Fibroblast of mammary gland (primary cell): ENCODE measurements around the gene CACNB2.
"Not testable (repeated sequence)": the region's sequence is repeated elsewhere in the genome, so short reads cannot be mapped to it uniquely, and the experiment has no call there.

Source experiments
- DNase-seq: peaks from one replicate; pipeline ENCODE4 v3.0.0-alpha.2; 2010; ENCODE audit warnings: low read depth
- H3K4me3 ChIP-seq: 2 replicates; pipeline ENCODE4 v1.5.1; 2011; ENCODE audit warnings: low read depth, mild to moderate bottlenecking, low read length, moderate library complexity; ENCODE audit not compliant: control insufficient read depth
- CTCF ChIP-seq: conservative IDR thresholded peaks from 2 replicates; pipeline ENCODE4 v1.5.1; 2011; ENCODE audit warnings: low read depth, low read length, inconsistent platforms; ENCODE audit not compliant: control insufficient read depth, insufficient read depth

CACNB2 gene

DNA sequence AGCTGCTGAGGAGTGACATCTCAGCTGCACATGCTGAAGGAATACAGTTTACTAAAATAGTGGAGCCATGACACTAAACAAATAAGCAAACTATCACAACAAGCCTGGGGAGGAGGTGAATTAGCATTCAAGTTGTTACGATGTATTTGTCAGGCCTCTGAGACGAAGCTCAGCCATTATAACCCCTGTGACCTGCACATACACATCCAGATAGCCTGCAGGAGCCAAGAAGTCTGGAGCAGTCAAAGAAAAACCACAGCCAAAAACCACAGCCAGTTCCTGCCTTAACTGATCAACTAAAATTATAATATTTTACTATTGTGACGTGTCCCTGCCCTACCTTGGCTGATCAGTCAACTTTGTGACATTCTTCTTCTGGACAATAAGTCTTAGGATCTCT, 442.6 kb downstream of the CACNB2 start:
- TF ChIP-seq CTCF = no peak
- no peak overlapping the region for H3K4me3 ChIP-seq
- DNase-seq = no peak

DNA sequence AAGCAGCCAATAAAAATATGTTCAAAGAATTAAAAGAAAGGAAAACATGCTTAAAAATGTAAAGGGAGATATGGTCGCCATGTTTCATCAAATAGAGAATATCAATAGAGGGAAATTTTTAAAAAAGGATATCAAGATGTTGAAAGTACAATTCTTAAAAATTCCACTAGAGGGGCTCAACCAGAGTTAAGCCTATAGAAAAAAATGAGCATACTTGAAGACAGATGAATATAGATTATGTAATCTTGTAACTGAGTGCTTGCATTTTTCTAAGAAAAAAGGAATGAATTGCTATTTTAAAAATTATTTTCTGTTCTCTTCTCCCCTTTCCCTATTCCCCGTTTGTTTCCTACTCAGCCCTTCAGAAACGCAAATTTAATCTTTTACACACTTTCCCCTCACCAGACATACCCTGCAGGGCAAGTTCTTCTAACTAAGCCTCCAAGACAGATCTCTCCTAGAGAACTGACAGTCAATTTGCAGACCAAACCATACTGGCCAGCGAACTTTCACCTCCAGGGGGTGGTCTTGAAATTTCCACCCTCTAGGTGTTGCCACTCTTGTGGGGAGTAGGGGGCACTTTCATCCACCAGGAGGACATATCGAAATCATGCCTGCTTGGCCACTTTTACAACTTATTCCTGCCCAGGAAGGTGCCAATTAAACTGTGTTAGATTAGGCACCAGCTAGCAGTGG, 443.5 kb downstream of the CACNB2 start:
- peak; percentile 21 for TF ChIP-seq CTCF

DNA sequence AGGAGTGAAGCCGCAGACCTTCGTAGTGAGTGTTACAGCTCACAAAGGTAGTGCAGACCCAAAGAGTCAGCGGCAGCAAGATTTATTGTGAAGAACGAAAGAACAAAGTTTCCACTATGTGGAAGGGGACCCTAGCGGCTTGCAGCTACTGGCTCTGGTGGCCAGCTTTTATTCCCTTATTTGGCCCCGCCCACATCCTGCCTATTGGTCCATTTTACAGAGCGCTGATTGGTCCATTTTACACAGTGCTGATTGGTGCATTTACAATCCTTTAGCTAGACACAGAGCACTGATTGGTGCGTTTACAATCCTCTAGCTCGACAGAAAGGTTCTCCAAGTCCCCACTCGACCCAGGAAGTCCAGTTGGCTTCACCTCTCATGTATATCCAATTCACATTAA, 446.4 kb downstream of the CACNB2 start:
- not testable (repeated sequence) for H3K4me3 ChIP-seq, DNase-seq

More for the DNA sequence above, 443.5 kb downstream of the CACNB2 start:
- no peak overlapping the region for H3K4me3 ChIP-seq
- peak; percentile 16 for DNase-seq

DNA sequence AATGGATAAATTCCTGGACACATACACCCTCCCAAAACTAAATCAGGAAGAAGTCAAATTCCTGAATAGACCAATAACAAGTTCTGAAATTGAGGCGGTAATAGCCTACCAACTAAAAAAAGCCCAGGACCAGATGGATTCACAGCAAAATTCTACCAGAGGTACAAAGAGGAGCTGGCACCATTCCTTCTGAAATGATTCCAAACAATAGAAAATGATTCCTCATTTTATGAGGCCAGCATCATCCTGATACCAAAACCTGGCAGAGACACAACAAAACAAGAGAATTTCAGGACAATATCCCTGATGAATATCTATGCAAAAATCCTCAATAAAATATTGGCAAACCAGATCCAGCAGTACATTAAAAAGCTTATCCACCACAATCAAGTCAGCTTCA, 450.9 kb downstream of the CACNB2 start:
- not testable (repeated sequence) for H3K4me3 ChIP-seq, DNase-seq
